ENCODE data around the gene INHBE. TPM values are rescaled to one million over a fixed set of nuclear protein-coding genes. Genes with fewer than 3 reads are reported as not detected.

Gene INHBE
- total RNA-seq (2014; rRNA removed; shearing (Covaris generic)) (19.4 and 29.0 TPM in 2 replicates), polyA plus RNA-seq (2016; fragmentation: Nextera tagmentation; extraction: Ambion mirVana) (5.6 and 7.4 TPM in 2 replicates)
- long read RNA-seq, partial matches to known transcripts, result 0 of 1 reads
- long read RNA-seq, other reads (novel, unspliced or antisense), result 0 of 1 reads

- Histone ChIP-seq H3K4me3 (peak within 1 kb of the TSS; percentile 86), H3K9me2 (ENCODE audit: insufficient read depth) (no peaks in the 10 kb centered on the region), H4K20me1 (replicated peaks; ENCODE audit: insufficient read depth) (no peaks in the 10 kb centered on the region), H3K4me1 (ENCODE audit: insufficient read depth) (peaks cover 60% of the 10 kb centered on the region), H3K36me3 (ENCODE audit: insufficient read depth) (no peaks in the 10 kb centered on the region), H3F3A (replicated peaks; ENCODE audit: low read depth) (peaks cover 10% of the 10 kb centered on the region; the same call in 1 of the 2 replicates), H3K27ac (ENCODE audit: low read depth) (peak within 1 kb of the TSS; percentile 99), H3K27me3 (ENCODE audit: insufficient read depth) (no peaks in the 10 kb centered on the region), H3K4me2 (peak within 1 kb of the TSS; percentile 99), H2AFZ (no peak within 1 kb of the TSS), H3K79me2 (replicated peaks; ENCODE audit: insufficient read depth) (peaks cover 19% of the 10 kb centered on the region)
- H3K9me3 Mint-ChIP-seq, result no peaks in the 10 kb centered on the region; the same call in 2 of the 3 replicates
- H3K27ac Mint-ChIP-seq, result peak within 1 kb of the TSS; percentile 100
- ATAC-seq, result peak; percentile 56
- peak within 1 kb of the TSS; percentile 82 for H3K4me3 Mint-ChIP-seq
- peak; percentile 97 for DNase-seq (ENCODE audit: low spot score)
- H3K4me1 Mint-ChIP-seq, result peaks cover 60% of the 10 kb centered on the region
- H3K36me3 Mint-ChIP-seq (ENCODE audit: low read depth), result peaks cover 23% of the 10 kb centered on the region
- peaks cover 36% of the 10 kb centered on the region for H3K27me3 Mint-ChIP-seq (ENCODE audit: insufficient read depth, low read depth, poor library complexity)
- no peak for TF ChIP-seq EZH2 (IDR thresholded peaks at IDR 0.05; ENCODE audit: low read depth, unreplicated experiment)
- TF ChIP-seq ZNF331 (CRISPR knock-in tag; IDR thresholded peaks at IDR 0.05; ENCODE audit: low read depth), result no peak
- peak; percentile 90 for TF ChIP-seq POLR2AphosphoS5 (IDR thresholded peaks at IDR 0.05; ENCODE audit: low read depth)
- TF ChIP-seq REST (IDR thresholded peaks at IDR 0.05; ENCODE audit: unreplicated experiment), result no peak
- peak; percentile 62 for TF ChIP-seq CREB1 (CRISPR knock-in tag; IDR thresholded peaks at IDR 0.05; ENCODE audit: low read depth)
- no peak for TF ChIP-seq EZH2phosphoT487 (IDR thresholded peaks at IDR 0.05; ENCODE audit: unreplicated experiment)
- TF ChIP-seq ZNF462 (CRISPR knock-in tag; IDR thresholded peaks at IDR 0.05), result no peak
- TF ChIP-seq CTCF (conservative IDR thresholded peaks at IDR 0.05; ENCODE audit: low read depth in 2 of 2), result no peak
Measured at GRCh38 chr12:57454566-57455373, at the start of gene INHBE. INHBE (plus strand) TSS chr12:57455307; CDS start chr12:57455537, 230 bp downstream.
